GM21619 (cell line): Measurements from ENCODE around the gene BCL2.
"Not testable (repeated sequence)": the region's sequence is repeated elsewhere in the genome, so short reads cannot be mapped to it uniquely, and the experiment has no call there.

Experiments used
- ATAC-seq: cut with Tn5 transposase; IDR thresholded peaks from one replicate; pipeline ENCODE4 v1.9.1; 2021; ENCODE audit not compliant: unreplicated experiment

Gene BCL2

DNA sequence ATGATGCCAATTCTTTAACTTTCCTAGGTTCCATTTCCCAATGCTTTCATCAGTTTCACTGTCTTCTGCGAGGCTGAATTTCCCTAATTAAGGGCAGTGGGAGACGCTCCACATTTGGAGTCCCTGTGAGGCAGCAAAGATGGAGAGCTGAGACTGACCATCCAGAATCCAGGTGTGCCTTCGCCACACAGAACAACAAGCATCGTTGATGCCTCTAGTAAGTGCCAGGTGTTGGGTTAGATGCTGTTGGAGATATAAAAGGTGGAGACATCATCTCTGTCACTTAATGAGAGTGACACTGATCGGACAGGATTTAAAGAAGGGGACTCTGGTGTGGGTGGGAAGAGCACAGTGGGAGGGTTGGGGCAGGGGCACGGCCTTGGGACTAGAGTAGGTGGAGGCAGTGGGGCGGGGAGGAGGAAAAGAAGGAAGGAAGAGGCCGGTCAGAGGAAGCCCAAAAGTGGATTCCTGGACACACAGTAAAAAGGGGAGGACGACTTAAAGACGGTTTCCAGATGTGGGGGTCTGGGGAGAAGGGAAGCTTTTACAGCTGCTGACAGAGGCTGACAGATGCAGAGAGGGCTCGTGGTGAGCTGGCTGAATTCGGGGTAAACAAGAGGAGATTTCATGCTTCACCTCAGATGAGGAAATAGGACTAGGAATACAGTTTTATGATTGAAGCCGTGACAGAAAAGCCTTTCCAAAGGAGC, 113.0 kb downstream of the BCL2 start:
- ATAC-seq, result no peak

DNA sequence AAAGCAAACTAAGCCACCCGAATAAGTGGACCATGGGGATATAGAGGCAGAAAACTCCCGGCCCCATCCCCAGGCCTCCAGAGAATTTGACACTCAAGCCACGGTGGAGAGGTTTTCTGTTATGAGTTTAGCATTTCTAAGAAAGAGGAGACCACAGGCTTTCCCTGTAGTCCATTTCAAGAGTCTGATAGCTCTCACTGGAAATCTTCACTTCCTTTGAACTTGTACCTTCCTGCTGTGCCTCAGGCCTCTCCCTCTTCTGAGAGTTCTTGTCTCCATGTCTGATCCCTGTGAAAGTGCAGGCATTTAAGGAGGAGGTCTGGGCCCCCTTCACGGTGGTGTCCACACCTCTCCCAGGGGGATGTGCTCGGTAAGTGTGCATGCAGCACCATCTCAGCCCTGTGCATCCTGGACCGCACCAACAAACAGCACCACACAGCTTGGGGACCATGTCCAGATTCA, 113.7 kb downstream of the BCL2 start:
- ATAC-seq, result no peak

DNA sequence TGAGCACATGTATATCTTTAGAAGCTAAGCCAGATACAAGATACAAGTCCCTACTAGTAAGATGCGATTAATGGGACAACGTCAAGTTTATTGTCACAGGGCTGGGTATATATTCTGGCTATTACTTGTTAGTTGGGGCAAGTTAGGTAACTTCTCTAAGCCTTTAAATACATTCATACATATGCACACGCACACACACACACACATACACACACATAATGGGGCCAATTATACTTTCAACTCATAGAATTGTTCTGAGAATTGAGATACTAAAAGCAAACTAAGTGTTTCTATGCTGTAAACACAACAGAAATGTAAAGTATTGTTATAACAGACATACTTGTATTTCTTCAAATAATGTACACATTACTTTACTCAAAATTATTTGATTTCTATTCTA, 116.1 kb downstream of the BCL2 start:
- no peak for ATAC-seq

DNA sequence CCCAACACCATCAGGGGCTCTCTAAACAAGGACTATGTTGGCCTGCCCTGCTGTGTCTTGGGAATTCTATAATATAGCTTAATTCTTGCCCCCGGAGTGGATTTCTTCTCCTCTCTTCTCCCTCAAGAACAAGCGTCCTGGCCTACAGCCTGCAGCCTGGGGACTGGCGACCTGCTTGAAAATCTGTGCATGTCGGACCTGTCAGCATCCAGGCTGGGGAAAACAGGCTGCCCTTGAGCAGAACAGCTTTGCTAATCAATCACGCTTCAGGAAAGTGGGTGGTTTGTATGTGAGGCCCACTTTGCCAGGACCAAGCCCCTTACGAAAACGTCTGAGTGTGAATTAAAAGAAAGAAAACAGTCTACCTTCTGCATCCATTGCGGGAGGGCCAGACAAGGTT, 116.7 kb downstream of the BCL2 start:
- ATAC-seq, result no peak

GRCh38 chr18:63201456-63201855, 118.1 kb downstream of the BCL2 start:
- not testable (repeated sequence) for ATAC-seq

GRCh38 chr18:63199743-63200241, 119.8 kb downstream of the BCL2 start:
- no peak for ATAC-seq

- no peak for ATAC-seq
Measured at GRCh38 chr18:63198868-63199742, 120.5 kb downstream of the BCL2 start.

GRCh38 chr18:63198098-63198760, 121.3 kb downstream of the BCL2 start:
- ATAC-seq, result no peak

GRCh38 chr18:63197246-63197869, 122.2 kb downstream of the BCL2 start:
- no peak for ATAC-seq

- no peak for ATAC-seq
Measured at GRCh38 chr18:63195326-63196159, 124.0 kb downstream of the BCL2 start.

- peak; percentile 50 for ATAC-seq
Measured at GRCh38 chr18:63192885-63193349, 126.7 kb downstream of the BCL2 start.

DNA sequence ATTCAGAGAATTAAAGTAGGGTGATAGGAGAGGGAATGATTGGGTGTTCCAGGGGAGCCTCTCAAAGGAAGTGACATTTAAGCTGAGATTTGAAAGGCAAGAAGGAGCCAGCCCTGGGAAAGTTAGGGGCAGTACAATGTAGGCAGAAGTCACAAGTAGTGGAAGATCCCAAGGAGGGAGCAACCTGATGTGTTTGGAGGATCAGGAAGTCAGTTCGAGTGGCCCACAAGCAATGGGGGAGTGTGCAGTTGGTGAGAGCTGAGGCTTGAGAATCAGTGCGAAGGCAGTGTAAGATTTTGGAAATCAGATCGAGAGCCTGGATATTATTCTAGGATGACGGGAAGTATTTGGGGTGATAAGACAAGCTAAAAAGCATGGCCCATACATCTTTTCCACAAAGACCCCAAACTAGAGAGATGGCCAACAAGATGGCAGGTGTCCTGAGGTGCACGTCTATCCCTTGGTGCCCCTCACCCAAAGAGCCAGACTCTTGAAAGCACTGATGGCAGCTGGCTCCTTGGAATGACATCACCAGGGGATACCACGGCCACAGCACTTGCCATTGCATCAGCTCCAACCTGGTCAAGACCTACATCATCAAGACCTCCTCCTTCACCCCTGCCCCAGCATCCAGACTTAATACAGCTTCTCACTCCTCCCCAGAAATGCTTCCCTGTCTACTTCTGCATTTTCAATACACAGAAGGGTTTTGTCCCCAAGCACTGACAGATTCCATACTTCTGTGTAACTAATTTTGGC, 127.3 kb downstream of the BCL2 start:
- peak; percentile 11 for ATAC-seq

DNA sequence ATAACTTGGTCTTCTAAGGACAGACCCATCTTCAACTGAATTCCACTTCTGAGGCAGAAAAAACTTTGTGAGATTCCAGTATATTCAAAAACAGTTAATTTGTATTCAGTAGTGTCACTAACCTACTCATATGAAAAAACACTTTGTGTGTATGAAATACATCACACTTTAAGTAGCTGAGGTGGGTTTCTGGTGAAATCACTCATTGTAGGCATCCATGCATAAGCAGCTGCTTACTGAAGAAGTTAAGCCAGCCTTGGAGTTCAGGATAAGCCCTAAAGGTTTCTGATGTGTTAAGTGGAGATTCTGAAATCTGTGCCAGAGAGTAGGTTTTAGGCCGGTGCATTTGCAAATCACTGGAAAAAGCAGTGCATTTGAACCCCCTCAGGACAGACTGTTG, 128.2 kb downstream of the BCL2 start:
- ATAC-seq, result no peak

DNA sequence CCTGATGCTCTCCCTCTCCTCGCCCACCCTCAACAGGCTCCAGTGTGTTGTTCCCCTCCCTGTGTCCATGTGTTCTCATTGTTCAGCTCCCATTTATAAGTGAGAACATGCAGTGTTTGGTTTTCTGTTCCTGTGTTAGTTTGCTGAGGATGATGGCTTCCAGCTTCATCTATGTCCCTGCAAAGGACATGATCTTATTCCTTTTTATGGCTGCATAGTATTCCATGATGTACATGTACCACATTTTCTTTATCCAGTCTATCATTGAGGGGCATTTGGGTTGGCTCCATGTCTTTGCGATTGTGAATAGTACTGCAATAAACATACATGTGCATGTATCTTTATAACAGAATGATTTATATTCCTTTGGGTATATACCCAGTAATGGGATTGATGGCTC, 128.7 kb downstream of the BCL2 start:
- ATAC-seq, result not testable (repeated sequence)

DNA sequence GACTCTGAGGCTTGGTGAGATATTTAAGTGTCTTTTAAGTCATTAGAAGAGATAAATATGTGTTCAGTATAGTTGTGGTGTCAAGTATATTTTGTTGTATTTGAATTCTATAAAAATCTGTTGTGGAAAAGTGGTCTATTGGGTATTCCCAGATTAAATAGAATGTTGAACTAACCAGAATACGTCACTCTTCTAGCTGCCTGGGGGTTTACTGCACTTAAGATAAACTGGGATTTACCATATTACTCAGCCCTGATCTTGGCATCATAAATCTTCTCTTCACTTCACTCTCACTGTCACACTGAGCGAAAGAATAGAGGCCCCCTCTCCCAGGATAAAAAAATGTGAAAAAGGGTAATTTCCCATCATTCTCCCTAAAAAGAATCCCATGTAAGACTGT, 129.8 kb downstream of the BCL2 start:
- no peak for ATAC-seq

DNA sequence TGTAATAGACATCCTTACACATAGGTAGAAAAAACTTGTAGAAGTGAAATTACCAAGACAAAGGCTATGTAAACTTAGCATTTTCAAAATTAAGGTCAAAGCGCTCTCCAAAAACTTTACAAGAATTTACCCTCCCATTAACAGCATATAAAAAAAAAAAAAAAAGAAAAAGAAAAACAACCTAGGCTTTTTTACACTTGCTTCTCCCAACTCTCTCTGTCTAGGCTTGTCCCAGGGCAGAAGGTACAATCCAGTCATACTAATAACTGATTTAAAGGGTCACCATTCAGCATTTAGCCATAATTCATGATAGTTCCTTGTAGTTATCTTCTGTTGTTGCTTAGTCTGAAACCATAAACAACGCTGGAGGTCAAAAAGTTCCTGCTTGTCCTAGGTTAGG, 130.5 kb downstream of the BCL2 start:
- no peak for ATAC-seq

DNA sequence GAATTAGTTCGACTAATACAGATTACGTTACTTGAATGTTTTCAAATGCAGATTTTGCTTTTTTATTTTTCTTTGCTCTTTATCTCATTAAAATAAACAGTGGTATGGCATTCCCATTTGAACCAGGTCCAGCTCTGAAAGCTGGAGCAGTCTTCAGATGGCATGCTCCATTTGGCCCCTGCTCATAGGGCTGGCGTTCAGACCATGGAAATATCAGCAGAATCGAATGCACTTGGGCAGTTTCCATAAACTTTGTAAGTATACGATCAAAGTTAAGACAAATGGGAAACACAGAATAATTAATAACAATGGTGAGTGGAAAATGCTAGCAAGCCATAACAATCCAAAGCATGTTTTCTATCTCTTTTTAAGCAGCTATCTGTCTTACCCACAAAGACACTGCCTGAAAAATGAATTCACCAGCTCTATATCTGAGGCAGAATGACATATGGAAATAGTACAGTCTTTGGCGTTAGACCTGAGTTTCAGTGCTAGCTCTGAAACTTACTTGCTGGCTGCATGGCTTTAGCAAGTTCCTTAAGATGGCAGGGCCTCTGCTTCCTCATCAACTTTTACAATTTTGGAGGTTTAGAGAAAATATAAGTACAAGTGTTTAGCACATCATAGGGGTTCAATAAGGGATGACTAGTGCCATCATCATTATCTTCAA, 131.6 kb downstream of the BCL2 start:
- no peak for ATAC-seq

DNA sequence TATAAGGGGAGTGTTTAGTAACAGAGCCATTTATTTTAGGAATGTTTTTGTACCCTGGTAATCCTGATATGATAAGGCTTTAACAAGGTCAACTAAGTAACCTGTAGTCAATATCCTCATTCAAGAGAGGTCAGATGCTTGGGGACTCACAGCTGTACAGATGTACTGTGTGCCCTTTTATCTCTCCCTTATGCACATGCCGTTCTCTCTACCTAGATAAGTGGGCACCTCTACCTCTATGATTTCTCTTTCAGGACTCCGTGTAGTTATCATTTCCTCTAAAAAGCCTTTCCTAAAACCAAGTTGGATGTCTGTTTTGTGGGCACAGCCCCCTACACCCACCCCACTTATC, 132.4 kb downstream of the BCL2 start:
- ATAC-seq, result no peak
